Skeletal muscle satellite cell (primary cell): Measurements from ENCODE around the gene R3HDM4.

Experiments used
- H3K27me3 ChIP-seq: 2 replicates; pipeline ENCODE4 v1.7.0; 2013; ENCODE audit warnings: low read length; ENCODE audit not compliant: control insufficient read depth, insufficient read depth
- H3K36me3 ChIP-seq: 2 replicates; pipeline ENCODE4 v1.7.0; 2013; ENCODE audit warnings: mild to moderate bottlenecking, control low read depth, low read length; ENCODE audit not compliant: insufficient read depth
- H3K4me1 ChIP-seq: 2 replicates; pipeline ENCODE4 v1.7.0; 2013; ENCODE audit warnings: low read length; ENCODE audit not compliant: control insufficient read depth, insufficient read depth
- H3K4me2 ChIP-seq: 2 replicates; pipeline ENCODE4 v1.7.0; 2013; ENCODE audit warnings: mild to moderate bottlenecking, low read length
- H3K4me3 ChIP-seq: 2 replicates; pipeline ENCODE4 v1.7.0; 2013; ENCODE audit warnings: low read length
- H3K9ac ChIP-seq: 2 replicates; pipeline ENCODE4 v1.7.0; 2013; ENCODE audit warnings: mild to moderate bottlenecking, low read depth, low read length, moderate library complexity
- H3K9me3 ChIP-seq: replicated peaks from 2 replicates; pipeline ENCODE4 v1.7.0; 2013; ENCODE audit warnings: mild to moderate bottlenecking, control low read depth, low read length

The R3HDM4 gene

DNA sequence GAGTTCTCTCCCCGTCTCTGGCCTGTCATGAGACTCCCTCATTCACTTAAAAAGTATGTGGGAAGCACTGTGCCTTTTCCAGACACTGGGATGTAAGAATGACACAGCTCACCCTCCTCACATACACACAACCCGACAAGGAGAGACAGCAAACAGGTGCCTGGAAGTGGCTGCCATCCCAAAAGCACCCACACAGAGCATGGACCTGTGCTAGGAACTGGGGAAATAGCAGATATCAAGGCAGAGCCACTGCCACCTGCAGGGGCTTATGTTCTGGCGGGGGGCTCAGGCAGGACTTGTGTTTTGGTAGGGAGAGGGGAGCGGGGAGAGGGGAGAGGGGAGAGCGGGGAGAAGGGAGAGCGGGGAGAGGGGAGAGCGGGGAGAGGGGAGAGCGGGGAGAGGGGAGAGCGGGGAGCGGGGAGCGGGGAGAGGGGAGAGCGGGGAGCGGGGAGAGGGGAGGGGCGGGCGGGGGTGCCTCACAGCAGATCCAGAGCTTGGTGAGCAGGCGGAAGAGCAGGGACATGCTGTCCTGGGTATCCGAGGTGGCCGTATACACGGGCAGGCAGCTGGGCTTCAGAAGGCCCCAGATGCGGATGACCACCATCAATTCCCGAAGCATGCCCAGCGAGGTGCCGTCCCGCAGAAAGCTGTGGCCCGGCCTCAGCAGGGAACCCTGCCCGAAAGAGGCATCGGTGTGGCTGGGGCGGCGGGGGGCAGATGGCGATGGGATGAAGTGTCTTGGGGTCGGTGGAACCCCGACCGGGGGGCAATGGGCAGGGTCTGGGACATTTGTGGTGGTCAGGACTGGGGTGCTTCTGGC, 41.4 kb downstream of the R3HDM4 start:
- H3K4me3 ChIP-seq = no peak overlapping the region
- H3K9ac ChIP-seq = no peak overlapping the region
- no peaks in the 10 kb centered on the region for H3K9me3 ChIP-seq

DNA sequence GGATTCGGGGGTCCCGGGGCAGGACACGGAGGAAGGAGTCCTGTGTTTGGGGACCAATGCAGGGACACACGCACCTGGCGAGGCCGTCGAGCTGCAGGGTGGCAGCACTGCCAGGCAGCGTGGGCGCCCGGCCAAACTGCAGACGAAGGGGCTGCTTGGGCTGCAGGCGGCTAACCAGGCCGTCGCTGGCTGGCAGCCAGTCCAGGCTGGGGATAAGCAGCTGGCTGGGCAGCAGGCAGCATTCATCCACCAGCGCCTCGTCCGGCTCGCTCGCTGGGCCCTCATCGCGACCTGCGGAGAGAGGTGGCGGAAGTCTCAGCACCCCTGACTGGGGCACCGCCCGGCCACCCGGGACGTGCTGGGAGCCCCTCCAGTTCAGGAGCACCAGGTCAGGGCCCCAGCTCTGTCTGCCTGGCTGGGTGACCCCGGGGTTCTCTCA, 42.0 kb downstream of the R3HDM4 start:
- no peaks in the 10 kb centered on the region for H3K27me3 ChIP-seq
- no peak overlapping the region for H3K9ac ChIP-seq
- no peaks in the 10 kb centered on the region for H3K9me3 ChIP-seq
- H3K36me3 ChIP-seq = peaks cover 37% of the 10 kb centered on the region
- no peak overlapping the region for H3K4me2 ChIP-seq
- H3K4me1 ChIP-seq = peaks cover 28% of the 10 kb centered on the region
- no peak overlapping the region for H3K4me3 ChIP-seq

More for the DNA sequence above, 41.4 kb downstream of the R3HDM4 start:
- Histone ChIP-seq H3K36me3 (peaks cover 37% of the 10 kb centered on the region), H3K27me3 (no peaks in the 10 kb centered on the region), H3K4me1 (peaks cover 28% of the 10 kb centered on the region), H3K4me2 (peak overlapping the region; percentile 37)

DNA sequence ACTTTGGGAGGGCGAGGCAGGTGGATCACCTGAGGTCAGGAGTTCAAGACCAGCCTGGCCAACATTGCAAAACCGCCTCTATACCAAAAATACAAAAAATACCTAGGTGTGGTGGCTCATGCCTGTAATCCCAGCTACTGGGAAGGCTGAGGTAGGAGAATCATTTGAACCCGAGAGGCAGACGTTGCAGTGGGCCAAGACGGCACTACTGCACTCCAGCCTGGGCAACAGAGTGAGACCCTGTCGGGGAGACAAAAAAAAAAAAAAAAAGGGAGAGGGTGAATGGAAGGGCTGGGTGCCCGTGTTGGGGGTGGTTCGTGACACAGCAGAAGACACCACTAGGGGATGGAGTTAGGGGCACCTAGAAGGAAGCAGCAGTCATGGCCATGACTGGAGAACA, 42.7 kb downstream of the R3HDM4 start:
- no peak overlapping the region for H3K4me3 ChIP-seq
- H3K4me2 ChIP-seq = no peak overlapping the region
- H3K36me3 ChIP-seq = peaks cover 32% of the 10 kb centered on the region
- H3K9ac ChIP-seq = no peak overlapping the region
- peaks cover 28% of the 10 kb centered on the region for H3K4me1 ChIP-seq
- no peaks in the 10 kb centered on the region for H3K9me3 ChIP-seq
- H3K27me3 ChIP-seq = no peaks in the 10 kb centered on the region

DNA sequence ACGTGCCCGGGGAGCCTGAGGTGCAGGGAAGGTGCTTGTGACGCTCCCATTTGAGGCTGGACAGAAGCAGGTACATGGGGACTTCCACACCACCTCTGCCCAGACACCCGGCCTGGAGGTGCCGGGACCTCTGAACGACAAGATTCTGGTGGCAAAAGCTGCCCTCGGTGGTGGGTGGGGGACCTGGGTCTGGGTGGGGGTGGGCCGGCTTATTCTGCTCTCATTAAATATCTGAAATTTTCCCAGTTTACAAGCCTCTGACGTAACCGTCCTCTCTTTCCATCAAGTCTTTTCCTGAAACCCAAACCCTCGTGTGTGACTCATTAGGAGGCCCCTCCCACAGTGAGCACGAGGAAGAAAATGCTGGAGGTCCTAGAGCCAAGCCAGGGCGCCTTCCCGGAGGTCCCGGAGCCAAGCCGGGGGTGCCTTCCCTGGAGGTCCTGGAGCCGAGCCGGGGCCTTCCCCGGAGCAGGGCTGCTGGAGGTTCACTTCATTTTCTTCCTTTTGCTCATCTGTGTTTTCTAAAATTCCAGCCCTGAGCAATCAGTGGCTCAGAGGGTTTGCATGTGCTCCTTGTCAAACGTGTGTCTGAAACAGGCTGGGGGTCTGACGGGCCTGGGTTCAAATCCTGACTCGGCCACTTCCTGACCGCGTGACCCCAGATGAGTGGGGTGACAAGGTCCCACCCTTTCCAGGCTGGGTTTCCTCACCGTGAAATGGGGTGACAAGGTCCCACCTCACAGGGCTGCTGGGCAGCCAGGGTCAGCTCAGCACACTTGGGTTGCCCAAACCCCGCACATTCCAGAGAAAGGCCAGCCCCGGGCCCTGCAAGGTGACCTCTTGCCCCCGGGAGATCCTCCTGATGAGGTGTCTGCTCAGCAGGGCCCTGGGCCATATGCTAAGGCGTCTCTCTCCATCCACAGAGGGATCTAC, 43.5 kb downstream of the R3HDM4 start:
- H3K4me3 ChIP-seq = no peak overlapping the region

DNA sequence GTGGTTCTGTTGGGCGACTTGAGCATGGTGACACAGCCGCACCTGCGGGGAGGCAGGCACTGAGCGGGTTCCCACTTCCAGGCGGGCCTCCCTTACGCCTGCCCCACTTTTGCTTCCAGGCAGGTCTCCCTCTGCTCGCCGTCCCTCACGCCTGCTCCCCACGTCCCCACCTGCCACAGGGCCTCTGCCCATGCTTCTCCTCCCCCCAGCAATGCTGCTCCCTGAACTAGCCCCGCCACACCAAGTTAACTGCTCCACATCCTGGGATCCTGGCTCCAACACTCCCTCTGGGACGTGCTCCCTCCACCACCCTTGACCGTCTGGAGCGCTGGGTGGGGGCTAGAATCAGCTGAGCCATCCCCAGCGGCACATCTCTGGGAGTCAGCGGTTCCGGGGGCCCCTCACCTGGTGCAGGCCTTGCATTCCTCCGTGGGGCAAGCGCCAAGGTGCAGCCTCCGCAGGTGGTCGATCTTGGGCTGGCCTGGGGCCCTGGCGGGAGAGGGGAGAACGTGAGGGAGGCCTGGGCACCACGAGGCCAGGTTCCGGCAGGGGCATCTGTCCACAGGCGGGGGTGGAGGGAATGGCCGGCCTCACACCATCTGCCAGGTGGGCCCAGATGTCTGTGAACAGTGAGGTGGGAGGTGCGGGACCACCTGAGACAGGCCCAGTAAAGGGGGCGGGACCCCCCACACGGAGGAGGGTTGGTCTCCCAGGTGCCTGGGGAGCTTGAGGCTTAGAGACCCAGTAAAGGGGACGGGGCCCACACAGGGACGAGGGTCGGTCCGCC, 44.4 kb downstream of the R3HDM4 start:
- H3K9me3 ChIP-seq = no peaks in the 10 kb centered on the region
- H3K4me1 ChIP-seq = peaks cover 28% of the 10 kb centered on the region
- H3K4me2 ChIP-seq = no peak overlapping the region
- no peak overlapping the region for H3K9ac ChIP-seq
- peaks cover 30% of the 10 kb centered on the region for H3K36me3 ChIP-seq
- H3K4me3 ChIP-seq = no peak overlapping the region
- no peaks in the 10 kb centered on the region for H3K27me3 ChIP-seq

More for the DNA sequence above, 43.5 kb downstream of the R3HDM4 start:
- H3K4me2 ChIP-seq = peak overlapping the region; percentile 1
- H3K36me3 ChIP-seq = peaks cover 30% of the 10 kb centered on the region
- no peak overlapping the region for H3K9ac ChIP-seq
- no peaks in the 10 kb centered on the region for H3K27me3 ChIP-seq
- H3K9me3 ChIP-seq = no peaks in the 10 kb centered on the region
- peaks cover 28% of the 10 kb centered on the region for H3K4me1 ChIP-seq

DNA sequence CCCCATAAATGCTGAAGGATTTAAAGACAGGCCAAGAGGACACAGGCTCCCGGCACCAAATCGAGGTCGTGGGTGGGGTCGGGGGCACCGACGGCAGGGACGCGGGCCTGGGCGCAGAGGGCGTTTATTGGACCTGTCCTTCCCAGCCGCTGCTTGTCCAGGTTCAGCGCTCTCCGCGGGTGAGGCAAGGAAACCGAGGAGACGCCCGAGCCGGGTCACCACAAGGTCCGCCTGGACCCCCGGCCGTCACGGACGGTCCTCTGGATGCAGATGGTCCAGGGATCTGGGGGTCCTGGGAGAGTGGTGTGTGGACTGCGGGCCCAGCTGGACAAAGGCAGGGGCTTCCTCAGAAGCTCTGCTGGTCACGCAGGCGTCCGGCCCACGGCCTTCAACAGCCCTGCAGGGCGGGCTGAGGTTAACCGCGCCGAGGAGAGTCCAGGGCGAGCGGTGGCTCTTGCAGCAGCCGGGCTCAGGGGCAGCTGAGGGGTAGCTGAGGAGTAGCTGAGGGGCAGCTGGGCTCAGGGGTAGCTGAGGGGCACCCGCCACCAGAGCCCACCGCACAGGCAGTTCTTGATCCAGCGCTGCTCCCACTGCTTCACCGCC, 45.1 kb downstream of the R3HDM4 start:
- H3K4me3 ChIP-seq = no peak overlapping the region
- no peaks in the 10 kb centered on the region for H3K27me3 ChIP-seq
- H3K4me1 ChIP-seq = peaks cover 28% of the 10 kb centered on the region
- H3K36me3 ChIP-seq = peaks cover 30% of the 10 kb centered on the region
- H3K4me2 ChIP-seq = no peak overlapping the region
- H3K9ac ChIP-seq = no peak overlapping the region
- no peaks in the 10 kb centered on the region for H3K9me3 ChIP-seq

DNA sequence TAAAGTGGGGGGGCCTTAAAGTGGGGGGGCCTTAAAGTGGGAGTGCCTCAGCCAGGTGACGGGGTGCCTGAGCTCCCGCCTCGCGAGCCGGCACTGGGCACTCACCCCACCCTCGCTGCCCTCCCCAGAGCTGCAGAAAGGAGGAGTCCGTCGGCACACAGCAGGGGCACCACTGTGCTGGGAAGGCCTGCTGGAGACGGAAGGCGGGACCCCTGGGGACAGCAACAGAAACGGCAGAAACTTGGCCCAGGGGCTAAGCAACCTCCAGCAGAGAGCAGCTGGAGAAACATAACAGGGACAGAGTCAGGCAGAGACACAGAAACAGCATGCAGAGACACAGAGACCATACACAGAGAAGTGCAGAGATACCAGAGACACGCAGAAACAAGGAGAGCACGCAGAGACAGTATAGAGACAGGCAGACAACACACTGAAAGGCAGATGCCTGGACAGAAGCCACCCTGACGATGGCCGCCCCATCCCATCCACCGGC, 45.7 kb downstream of the R3HDM4 start:
- no peaks in the 10 kb centered on the region for H3K27me3 ChIP-seq
- no peaks in the 10 kb centered on the region for H3K9me3 ChIP-seq
- no peak overlapping the region for H3K4me2 ChIP-seq
- no peak overlapping the region for H3K4me3 ChIP-seq
- peaks cover 27% of the 10 kb centered on the region for H3K4me1 ChIP-seq
- H3K36me3 ChIP-seq = peaks cover 30% of the 10 kb centered on the region
- H3K9ac ChIP-seq = no peak overlapping the region

DNA sequence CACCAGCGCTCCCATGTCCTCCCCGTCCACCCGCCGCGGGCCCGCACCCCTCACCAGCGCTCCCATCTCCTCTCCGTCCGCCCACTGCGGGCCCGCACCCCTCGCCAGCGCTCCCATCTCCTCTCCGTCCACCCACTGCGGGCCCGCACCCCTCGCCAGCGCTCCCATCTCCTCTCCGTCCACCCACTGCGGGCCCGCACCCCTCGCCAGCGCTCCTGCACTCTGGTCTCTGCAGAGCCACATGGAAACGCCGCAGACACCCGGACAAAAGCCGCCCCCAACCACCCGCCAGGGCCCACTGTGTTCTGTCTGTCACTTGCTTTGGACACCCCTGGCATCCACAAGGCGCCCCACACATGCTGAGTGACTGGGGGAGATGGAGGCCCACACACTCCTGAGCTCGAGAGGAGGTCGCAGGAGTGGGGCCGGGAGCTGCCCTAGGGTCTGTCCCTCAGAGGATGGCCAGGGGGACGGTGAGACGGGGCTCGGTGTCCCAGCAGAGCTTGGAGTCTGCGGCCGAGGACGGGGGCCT, 46.2 kb downstream of the R3HDM4 start:
- no peak overlapping the region for H3K4me2 ChIP-seq
- H3K4me3 ChIP-seq = no peak overlapping the region
- H3K9ac ChIP-seq = no peak overlapping the region

DNA sequence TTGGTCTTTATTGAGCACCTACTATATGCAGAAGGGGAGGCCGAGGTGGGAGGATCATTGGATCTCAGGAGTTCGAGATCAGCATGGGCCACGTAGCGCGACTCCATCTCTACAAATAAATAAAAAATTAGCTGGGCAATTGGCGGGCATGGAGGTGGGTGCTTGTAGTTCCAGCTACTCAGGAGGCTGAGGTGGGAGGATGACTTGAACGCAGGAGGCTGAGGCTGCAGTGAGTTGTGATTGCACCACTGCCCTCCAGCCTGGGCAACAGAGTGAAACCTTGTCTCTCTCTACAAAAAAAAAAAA, 49.8 kb downstream of the R3HDM4 start:
- Histone ChIP-seq H3K9ac (no peak overlapping the region), H3K9me3 (no peaks in the 10 kb centered on the region), H3K36me3 (peaks cover 10% of the 10 kb centered on the region), H3K27me3 (peaks cover 9% of the 10 kb centered on the region), H3K4me1 (peaks cover 6% of the 10 kb centered on the region), H3K4me3 (no peak overlapping the region), H3K4me2 (no peak overlapping the region)

More for the DNA sequence above, 46.2 kb downstream of the R3HDM4 start:
- Histone ChIP-seq H3K4me1 (peaks cover 22% of the 10 kb centered on the region), H3K9me3 (no peaks in the 10 kb centered on the region), H3K36me3 (peaks cover 30% of the 10 kb centered on the region), H3K27me3 (no peaks in the 10 kb centered on the region)

DNA sequence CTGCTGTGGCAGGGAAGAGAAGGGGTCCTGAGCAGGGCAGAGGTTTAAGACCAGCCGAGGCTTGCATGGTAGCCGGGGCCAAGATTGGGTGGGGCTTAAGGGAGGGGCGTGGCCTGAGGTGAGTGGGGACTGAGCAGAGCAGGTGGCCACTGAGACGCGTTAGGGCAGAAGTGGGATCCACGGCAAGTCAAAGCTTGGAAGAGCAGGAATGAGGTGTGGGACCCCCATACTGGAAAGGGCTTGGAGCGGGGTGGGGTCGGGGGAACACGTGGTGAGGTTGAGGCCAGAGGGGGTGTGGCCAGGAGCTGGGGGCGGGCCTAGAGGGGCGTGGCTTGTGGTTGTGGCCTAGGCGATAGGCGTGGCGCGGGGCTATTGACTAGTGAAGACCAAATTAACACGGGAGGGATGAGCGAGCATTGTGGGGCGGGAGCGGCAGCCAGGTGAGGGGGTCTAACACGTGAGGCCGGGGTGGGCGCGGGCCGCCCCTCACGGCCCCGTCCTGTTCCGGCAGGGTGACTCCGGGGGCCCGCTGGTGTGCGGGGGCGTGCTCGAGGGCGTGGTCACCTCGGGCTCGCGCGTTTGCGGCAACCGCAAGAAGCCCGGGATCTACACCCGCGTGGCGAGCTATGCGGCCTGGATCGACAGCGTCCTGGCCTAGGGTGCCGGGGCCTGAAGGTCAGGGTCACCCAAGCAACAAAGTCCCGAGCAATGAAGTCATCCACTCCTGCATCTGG, 50.3 kb downstream of the R3HDM4 start:
- H3K4me3 ChIP-seq = no peak overlapping the region
- peaks cover 5% of the 10 kb centered on the region for H3K36me3 ChIP-seq
- peaks cover 9% of the 10 kb centered on the region for H3K27me3 ChIP-seq
- no peak overlapping the region for H3K9ac ChIP-seq
- peaks cover 6% of the 10 kb centered on the region for H3K4me1 ChIP-seq
- H3K4me2 ChIP-seq = no peak overlapping the region
- no peaks in the 10 kb centered on the region for H3K9me3 ChIP-seq
